HG03039 (cell line): ENCODE data around the gene WDR7.

Experiments used
- ATAC-seq: cut with Tn5 transposase; IDR thresholded peaks from one replicate; pipeline ENCODE4 v1.9.1; 2021; ENCODE audit warnings: mild to moderate bottlenecking, moderate library complexity; ENCODE audit not compliant: unreplicated experiment

Gene WDR7

DNA sequence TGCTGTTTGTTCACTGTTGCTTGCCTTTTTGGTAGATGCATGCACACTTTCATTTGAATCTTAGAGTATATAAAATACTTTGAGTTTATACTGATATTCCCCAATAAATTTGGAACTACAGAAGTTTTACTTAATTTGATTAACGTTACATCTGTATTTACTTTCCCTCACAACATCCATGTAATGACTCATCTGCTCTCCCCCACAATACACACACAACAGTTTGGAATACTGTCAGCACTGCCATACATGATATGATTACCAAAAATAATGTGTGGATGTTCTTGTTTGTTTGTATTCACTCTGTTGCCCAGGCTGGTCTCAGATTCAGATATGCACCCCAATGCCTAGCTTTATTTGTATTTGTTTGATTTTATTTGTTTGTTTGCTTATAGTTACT, 144.2 kb downstream of the WDR7 start:
- no peak for ATAC-seq

DNA sequence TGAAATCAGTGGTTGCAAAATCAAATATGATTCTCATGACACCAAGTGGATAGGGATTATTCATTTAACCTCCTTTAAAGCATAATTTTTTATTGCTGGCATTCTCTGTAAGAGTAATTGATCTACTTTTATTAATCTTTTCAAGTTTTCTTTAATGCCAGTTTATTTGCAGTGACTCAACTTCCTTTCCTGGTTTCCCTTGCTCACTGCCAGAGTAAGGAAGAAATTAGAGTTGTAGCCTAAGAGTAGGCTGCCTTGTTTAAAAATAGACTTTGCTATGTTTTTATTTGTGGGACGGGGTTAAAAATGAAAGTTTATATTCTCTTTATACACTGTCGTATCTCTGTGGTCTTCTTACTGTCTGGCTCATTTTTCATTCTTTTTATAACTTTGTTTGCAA, 148.6 kb downstream of the WDR7 start:
- no peak for ATAC-seq

DNA sequence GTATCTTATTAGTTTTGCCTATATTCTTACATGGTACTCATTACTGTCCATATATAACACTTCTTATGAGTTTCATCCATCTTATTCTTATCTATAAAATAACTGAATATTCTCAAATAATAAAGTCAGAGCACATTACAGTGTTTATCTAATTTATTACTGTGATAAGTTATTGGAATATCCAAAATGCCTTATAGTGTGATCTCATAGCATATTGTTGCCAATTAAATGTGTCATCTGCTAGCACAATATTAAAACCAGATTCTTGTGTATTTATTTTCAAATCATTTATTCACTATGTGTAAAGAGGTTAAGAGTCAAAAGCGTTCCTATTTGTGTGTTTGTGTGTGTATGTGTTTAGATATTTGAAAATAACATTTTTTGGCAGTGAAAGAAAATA, 151.9 kb downstream of the WDR7 start:
- ATAC-seq = no peak

DNA sequence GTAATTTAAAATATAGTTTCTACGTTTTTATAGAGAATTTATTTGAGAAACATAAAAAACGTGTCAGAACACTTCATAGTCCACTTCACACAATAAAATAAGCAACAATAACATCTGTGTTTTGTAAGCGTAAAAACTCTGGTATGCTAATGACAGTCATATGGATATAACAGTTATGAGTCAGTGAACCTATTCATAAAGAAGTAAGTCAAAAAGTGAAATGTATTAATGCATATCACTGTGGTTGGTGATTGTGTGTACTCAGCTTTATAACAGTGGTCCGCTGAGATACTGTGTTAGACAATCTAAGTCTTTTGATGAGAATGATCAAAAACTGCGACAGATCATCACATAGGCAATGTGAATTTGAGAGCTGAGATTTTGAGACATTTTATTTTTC, 153.2 kb downstream of the WDR7 start:
- ATAC-seq = peak; percentile 76

DNA sequence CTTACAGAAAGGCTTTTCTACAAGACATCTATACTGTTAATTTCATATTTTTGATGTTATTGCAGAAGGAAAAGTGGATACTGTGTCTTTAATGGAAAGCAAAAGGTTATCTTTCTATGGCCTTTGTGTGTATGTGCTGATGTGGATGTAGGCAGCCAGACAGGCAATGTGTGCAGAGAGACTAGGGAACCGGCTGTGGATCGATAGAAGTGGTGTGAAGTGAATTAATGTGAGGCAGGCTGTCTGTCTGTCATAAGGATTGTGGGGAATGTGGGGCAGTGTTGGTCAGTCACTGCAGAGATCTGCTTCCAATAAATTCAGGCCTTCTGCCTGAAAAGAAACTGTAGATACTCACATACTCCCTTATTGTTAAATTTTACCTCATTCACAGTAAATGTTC, 156.7 kb downstream of the WDR7 start:
- ATAC-seq = no peak

DNA sequence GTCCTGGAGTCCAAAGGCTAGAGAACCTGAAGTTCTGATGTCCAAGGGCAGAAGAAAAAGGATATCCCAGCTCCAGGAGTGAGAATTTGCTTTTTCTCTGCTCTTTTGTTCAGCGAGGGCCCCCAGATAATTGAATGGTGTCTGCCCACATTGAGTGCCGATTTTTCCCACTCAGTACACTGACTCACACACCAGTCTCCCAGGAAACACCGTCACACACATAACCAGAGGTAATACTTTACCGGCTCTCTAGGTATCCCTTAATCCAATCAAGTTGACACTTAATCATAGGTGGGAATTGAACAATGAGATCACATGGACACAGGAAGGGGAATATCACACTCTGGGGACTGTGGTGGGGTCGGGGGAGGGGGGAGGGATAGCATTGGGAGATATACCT, 161.5 kb downstream of the WDR7 start:
- no peak for ATAC-seq

DNA sequence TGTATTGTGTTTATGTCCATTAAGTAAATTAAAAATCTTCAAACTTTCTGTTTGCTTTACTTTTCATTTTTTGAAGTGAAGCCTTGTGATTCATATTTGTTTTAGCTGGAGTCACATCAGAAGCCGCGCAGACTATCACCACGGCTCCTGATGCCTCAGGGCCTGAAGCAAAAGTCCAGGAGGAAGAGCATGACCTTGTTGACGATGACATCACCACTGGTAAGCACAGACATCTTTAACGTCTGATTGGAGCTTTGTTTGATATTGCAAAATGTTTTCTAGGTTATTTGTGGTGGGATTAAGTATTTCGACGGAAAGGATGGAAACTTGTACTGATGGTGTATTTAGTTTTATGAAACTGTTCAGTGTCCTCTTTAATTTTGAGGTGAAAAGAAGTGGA, 164.8 kb downstream of the WDR7 start:
- no peak for ATAC-seq

DNA sequence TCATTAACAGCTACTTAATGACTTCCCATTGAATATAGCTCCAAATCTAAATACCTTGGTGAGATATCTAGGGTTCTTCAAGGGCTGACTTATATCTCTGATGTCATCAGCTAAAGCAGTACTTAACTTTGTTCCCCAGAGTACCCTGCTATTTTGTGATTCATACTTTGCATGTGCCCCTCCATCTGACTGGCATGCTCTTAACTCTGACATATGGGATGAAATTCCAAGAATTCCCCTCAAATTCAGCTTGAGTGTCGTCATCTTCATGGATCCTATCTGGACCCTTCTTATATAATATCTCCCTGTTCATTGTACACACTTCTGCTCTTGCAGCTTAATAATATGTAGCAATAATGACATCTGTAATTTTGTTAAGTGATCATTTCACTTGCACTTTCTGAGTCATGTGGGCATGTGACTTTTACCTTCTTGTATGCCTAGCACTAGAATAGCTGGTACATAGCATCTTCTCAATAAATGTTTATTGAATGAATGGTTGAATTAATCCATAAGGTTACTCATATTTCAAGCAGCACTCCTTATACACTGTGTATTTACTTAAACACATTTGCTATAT, 172.9 kb downstream of the WDR7 start:
- ATAC-seq = no peak

DNA sequence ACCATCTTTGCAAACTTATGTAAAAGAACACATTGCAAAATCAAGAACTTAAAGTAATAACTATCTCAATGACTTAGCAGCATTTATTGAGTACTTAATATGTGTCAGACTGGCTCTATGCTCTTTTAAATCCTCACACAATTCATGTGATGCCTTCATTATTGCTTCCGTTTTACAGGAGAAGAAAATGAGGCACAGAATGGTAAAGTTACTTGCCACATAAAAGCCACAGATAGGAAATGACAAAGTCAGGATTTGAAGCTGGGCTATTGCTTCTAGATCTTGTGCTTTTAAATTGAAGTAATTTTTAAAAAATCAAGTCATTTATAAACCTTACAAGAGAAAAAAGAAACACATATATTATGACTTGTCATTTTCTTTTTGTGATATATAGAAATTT, 174.2 kb downstream of the WDR7 start:
- ATAC-seq = no peak

DNA sequence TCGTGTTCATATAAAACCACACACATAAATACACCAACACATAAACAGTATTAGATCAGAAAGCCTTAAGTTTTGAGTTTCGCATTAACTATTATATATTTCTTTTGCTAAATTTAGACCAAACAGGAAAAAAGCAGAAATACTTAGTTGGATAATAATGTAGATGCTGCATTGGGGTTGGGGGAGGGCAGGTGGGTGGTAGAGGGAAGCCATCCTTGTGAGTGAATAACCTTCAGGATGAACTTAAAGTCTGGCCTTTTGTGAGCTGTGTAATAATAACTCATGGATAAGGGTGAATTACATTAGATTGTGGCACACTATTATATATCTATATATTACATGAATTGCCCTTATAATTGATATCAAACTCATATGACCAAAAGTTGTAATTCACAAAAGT, 174.7 kb downstream of the WDR7 start:
- no peak for ATAC-seq

DNA sequence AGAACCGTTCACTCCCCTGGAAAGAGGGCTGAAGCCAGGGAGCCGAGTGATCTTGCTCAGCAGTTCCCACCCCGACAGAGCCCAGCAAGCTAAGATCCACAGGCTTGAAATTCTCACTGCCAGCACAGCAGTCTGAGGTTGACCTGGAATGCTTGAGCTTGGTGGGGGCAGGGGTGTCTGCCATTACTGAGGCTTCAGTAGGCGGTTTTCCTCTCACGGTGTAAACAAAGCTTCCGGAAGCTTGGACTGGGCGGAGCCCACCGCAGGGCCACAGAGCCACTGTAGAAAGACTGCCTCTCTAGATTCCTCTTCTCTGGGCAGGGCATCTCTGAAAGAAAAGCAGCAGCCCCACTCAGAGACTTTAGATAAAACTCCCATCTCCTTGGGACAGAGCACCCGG, 180.8 kb downstream of the WDR7 start:
- no peak for ATAC-seq

DNA sequence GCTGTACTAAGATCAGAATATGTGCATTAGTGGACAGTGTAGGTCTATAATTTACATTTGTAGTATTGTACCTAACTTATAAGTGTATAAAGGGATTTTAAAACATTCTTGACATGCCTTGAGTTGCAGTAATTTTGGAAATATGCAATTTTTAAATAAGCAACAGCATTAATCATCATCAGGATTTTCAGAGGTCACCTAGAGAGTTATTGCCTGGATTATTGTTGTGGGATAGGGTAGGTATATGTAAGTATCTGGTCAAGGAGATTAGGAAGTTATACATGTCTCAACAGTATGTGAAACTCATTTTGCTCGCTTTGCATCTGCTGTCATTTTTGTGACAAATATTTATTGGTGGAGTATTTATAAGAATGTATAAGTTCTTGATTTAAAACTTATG, 184.2 kb downstream of the WDR7 start:
- ATAC-seq = no peak

DNA sequence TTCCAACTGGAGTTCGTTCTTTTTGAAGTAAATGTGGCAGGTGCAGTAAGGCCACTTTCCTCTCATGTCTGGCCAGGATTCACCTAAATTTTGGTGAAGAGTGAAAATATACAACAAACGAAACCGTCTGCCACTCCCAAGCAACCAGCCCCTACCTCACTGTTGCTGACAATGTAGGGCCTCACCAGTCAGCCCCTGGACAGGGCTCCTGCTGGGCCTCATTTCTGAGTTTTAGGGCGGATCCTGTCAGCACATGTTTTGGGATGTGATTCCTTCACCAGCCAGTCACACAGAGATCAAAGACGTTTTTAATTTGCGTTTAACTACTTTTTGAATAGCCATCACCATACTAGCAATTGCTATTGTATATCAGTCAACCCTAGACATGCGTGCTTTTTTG, 185.0 kb downstream of the WDR7 start:
- no peak for ATAC-seq

DNA sequence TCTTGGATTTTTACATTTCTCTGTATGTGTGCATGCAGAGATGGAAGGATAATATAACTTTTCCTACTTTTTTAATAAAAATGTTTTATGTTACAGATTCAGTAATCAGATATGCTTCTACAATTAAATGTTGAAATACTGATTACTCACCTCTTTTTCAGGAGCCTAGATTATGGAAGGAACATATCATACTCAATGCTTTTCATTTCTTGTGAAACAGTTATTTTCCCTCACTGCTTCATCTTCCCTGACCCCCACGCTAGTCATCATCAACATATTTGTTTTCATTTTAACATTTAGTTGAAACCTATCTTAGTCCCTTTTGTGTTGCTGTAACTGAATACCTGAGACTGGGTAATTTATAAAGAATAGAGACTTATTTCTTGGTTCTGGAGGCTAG, 190.7 kb downstream of the WDR7 start:
- no peak for ATAC-seq

DNA sequence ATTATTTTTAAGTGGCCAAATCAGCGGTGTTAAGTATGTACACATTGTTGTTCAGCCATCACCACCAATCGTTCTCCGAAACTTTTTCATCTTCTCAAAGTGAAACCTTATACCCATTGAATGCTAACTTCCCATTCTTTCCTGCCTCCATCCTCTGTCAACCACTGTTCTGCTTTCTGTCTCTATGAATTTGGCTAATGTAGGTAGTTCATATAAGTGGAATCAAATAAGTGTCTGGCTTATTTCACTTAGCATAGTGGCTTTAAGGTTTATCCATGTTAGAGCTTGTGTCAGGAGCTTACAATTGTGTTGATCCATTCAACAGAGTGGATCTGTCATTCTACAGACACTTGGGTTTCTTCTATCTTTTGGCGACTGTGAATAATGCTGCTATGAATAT, 192.1 kb downstream of the WDR7 start:
- no peak for ATAC-seq

DNA sequence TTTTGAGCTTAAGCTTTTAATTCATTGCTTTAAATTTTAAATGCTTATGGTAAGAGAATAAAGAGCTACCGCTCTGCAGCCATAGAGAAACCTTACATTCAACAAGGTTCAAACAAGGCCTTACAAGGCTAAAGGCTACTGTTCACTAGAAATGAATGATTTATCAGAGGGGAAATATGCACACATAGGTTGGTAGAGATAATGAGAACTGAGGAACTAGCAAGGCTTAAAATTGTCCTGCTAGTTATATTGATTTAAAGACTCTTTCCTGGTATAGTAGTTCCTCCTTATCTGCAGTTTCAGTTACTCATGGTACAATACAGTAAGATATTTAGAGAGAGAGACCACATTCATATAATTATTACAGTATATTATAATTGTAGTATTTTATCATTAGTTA, 193.4 kb downstream of the WDR7 start:
- ATAC-seq = no peak

DNA sequence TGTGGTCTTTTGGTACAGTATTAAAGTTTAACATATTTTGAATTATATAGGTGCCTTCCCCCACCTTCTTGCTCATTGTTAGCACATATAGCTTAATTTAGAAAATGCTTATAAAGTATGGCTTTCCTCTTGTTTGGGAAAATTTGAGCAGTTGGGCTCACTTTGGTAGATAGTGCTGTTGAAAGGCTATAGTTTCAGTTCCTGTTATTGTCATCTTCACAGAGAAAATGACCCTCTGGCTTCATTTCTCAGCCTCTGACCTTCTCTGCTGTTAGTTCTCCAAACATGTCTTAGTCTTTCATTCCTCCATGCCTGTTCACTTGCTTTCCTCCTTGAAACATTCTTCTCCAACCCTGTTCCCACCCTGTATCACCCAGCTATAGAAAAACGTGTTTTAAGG, 200.6 kb downstream of the WDR7 start:
- ATAC-seq = peak; percentile 77

DNA sequence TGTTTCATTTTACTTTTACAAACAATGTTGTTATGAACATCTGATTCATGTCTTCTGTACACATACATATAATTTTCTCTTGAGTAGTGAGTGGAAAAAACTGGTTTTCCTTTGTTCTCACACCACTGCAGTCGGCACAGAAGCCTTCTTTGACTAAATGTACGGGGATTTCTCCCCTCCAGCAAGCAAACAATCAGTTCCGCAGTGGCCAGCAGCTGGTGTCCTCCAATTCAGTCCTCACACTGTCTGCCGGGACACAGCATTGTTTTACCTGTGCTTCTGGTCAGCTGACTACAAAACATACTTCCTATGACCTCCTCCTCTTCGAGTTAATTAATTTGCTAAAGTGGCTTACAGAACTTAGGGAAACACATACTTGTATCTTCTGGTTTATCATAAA, 202.8 kb downstream of the WDR7 start:
- ATAC-seq = no peak

DNA sequence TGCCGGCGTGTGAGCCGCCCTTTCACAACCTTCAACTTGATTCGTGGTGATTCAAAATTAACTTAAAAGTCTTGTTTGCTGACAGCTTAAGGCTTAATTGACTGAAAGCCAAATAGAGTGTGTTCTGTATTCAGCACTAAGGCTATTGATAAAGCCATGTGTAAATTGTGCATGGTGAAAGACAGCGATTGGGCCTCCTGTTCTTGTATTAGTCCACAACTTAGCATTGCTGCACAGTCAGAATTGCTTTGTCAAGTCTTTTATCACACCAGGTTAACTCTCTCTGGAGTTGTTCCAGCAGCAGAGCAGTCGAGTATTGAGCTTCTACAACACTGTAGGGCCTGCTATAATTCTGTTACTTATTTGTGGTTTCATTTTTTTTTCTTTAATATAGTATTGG, 210.1 kb downstream of the WDR7 start:
- ATAC-seq = no peak

DNA sequence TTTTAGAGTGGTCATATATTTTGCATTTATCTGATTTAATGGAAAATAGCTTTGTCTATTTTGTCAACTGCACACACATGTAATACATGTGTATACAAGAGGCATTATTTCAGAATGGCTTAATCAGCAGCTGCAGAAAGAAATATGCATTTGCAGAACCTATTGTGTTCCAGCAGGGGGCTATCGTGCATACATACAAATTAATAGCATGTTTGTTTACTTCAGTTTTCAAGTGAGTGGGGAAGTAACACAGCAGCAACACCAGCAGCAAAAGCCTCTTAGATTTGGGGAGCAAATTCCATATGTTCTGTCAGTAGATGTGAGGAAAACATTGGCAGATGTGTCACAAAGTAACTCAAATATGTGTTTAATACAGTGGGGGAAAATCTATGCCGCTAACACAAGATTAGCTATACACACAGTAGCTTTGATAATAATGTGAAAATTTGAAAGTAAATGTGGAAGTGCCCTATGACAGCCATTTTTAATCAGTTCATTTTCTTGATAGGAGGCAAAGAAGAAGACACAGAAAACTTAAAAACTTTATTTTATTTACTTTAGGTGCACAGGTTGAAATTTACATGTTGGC, 218.1 kb downstream of the WDR7 start:
- no peak for ATAC-seq

DNA sequence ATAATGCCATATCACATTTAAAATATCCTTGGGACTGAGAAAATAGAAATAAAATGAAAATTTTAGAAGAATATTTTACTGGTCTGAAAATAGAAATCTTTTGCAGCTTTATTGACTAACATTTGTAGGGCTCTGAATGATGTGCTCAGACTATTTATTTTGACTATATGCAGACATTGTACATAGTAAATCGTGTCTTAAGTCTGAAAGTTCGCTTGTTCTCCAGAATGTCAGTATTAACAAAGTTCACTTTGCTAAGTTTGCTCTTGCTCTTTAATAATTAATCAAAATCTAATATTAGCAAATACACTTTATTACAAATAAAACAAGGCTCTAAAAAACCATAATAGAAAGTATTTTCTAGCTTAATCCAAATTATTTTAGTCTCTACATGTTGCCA, 219.8 kb downstream of the WDR7 start:
- ATAC-seq = no peak

DNA sequence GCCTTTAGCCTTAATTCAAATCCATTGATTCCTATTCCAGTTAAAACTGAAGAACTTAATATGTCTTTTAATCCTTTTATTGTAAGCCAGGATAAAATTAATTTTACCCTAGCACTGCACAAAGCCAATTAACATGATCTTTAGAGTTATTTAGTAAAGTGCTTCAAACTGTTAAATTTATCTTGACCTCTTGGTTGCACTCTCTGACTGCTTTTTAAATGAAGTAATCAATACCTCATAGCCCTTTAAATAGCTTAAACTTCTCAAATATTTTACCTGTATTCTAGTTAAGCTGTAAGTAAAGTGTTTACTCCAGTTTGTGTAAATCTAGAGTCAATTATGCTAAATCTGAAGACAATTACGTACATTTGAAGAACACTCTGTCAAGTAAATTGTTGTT, 221.0 kb downstream of the WDR7 start:
- no peak for ATAC-seq

DNA sequence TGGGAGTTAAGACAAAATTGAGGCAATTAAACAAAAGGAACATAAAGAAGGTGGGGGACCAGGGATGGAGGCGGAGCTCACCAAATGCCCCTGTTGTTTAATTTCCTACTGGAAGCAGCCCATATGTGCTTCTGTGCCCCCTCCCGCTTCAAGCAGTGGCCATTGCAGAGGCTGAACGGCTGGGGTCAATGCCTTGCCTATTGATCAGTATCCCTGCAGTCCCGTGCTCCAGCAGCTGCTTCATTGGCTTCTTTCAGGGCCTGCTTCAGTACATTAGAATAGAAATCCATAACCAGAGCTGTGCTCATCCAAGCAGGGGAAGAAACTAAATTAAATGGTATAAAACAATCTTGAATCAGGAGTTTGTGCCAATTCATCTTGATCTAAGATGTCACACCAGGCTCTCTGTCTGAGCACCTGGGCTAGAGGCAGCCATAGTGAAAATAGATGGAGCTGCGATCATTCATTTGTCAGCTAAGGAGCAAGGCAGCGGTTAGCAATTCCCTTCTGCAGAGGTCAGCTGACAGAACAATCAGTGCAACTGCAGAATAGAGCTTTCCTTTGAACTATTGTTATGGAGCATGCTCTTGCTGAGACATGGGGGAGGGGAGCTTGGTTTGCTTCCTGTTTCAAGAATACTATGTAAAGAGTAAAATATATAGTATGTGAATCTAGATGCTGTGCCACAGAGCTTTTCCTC, 222.4 kb downstream of the WDR7 start:
- no peak for ATAC-seq
